ENCODE data around the gene STK39. TPM values are rescaled to one million over a fixed set of nuclear protein-coding genes. Genes with fewer than 3 reads are reported as not detected.
"Not testable (repeated sequence)": the region's sequence is repeated elsewhere in the genome, so short reads cannot be mapped to it uniquely, and the experiment has no call there.

The STK39 gene
- total RNA-seq, 1 donor from 2014 or later, result 45.9 TPM

- no peak for DNase-seq (ENCODE audit: low read depth)
Measured at GRCh38 chr2:168090366-168091135, 156.8 kb downstream of the STK39 start.

DNA sequence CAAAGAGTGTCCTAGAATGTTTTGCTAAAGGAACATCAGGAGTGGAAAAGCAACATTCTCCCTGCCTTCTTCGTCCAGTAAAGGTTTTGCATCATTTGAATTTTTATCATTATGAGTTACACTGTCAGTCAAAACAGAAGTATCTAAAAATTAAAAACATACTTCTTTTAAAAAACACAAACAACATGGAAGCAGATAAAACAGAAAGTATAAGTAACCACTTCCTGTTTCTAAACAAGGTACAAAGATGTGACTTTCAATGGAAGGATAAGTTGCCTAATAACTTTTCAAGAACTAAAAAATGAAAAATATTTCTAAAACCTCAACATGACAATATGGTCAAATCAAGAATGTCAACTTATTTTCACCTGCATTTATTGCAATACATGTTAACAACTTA lies 158.2 kb downstream of the STK39 start:
- DNase-seq (ENCODE audit: low read depth), result no peak

DNA sequence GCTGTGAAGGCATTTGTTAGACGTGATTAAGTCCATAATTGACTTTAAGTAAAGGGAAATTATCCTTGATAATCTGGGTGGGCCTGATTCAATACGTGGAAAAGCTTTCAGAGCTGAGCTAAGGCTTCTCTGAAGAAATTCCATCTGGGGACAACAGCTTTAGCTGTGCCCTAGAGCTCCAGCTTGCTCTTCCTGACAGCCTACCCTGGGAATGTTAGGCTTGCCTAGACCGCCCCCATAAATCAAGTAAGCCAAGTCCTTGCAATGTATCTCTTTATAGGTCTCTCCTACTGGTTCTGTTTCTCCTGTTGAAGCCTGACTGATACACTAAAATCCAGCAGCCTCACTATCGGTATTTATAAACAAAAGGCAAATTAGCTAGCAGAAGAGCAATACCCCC lies 160.0 kb downstream of the STK39 start:
- no peak for DNase-seq (ENCODE audit: low read depth)

DNA sequence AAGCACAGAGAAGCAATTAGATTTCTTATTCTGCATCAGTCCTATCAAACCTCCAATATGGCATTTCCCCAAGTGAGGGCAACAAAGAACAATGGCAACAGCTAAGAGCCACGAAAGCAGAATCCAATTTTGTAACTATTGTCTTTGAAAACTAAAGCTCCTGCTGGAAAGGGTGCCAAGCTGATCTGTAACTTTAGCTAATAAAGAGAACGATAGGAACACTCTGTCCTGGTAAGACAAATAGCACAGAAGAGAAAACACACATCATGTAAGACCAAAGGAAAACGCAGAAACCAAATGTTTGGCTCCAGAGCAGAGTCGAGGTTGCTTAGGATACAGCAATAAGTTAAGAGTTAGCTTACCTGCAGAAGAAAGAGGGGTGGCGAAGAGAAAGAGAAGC lies 160.5 kb downstream of the STK39 start:
- no peak for DNase-seq (ENCODE audit: low read depth)

DNA sequence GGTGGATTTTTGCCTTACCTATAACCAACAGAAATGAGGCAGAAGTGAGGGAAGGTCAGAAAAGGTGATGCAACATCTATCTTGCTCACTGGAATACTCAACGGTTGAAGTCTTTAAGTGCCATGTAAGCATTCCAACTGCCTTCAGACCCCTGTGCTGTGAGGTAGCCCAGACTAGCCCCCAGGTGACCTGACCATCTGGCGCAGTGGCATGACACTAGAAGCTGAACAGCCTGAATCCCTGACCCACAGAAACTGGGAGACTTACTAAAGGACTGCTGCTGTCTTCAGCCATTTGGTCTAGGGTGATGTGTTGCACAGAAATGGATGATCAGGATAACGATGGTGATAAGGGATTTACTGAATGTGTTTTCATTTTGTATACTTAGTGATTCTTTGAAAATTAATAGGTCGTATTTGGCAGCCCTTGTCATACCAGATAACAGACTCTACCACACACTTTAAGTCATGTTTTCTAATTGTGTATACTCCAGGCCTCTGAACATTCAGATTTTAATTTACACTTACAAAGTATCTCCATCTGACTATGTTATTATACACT lies 161.5 kb downstream of the STK39 start:
- DNase-seq (ENCODE audit: low read depth), result no peak

DNA sequence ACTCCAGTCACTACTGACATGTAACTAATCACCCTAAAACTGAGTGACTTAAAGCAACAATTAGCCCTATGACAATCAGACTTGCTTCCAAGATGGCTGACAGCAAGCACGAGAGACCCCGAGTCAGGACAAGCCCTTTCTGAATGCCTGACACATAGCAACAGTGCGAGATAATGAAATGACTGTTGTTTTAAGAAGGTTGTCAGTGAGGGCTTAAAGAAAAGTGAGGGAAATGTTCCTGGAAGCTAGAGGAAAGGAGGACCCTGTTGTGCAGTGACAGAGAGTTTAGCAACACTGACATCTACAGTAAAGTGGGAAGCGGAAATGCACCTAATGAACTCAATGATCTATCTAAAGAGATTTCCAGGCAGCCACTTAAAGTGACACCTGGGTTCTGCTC lies 163.1 kb downstream of the STK39 start:
- no peak for DNase-seq (ENCODE audit: low read depth)

DNA sequence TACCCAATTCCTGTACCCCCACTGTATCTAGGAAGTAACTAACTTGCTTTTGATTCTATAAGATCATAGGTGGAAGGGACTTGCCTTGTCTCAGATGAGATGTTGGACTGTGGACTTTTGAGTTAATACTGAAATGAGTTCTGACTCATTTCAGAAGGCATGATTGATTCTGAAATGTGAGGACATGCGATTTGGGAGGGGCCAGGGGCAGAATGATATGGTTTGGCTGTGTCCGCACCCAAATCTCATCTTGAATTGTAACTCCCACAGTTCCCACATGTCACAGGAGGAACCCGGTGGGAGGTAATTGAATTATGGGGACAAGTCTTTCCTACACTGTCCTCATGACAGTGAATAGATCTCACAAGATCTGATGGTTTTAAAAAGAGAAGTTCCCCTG lies 165.9 kb downstream of the STK39 start:
- DNase-seq (ENCODE audit: low read depth), result not testable (repeated sequence)

DNA sequence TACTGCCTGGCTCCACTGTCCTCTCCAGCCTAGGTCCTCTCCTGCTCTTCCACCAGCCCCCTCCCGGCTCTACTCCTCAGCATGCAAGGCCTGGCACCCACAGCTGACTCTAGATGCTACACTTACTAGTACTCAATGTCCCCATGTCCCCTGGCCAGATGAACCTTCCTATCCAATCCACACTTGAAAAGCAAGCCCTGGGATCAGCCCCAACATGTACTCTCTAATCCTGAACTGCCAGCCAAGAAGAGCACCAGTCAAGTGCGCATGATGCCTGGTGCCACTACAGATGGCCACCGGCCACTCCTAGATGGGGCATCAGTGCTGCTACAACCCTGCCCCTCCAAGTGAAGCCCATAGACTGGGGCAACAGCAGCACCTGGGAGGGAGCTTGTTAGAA lies 168.2 kb downstream of the STK39 start:
- DNase-seq (ENCODE audit: low read depth), result no peak

DNA sequence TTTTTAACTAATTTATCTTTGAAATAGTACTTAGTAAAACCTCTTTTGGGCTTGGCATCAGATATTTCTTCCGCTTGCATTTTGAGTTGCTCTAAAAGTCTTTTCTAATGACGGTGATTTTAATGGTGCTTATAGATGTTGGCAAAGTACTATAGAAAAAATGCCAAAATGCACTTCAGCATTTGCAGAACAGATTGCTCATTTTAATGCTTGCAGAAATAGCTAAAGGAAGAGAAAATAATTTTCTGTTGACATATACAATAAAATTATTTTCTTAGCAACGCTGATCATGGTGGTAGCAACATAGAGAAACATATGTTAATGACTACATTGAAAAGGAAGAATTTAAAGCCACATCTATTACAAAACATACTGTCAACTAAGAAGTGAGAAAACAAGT lies 170.7 kb downstream of the STK39 start:
- no peak for DNase-seq (ENCODE audit: low read depth)

DNA sequence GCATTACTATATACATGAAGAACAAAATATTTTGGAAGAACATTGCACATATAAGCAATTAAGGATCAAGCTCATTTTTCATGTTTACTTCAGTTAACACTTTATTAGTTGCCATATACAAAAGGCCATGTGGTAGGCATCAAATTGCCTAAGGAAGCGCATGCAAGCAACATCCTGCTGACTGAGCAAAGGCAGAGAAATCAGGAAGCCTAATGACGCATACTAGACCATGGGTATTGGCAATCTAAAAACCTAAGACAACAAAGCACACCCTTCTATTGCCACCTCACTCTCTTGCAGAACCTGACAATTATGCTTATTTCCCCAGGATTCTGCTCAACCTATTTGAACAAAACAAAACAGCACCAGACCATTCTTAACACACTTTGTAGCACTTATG lies 171.9 kb downstream of the STK39 start:
- DNase-seq (ENCODE audit: low read depth), result no peak

DNA sequence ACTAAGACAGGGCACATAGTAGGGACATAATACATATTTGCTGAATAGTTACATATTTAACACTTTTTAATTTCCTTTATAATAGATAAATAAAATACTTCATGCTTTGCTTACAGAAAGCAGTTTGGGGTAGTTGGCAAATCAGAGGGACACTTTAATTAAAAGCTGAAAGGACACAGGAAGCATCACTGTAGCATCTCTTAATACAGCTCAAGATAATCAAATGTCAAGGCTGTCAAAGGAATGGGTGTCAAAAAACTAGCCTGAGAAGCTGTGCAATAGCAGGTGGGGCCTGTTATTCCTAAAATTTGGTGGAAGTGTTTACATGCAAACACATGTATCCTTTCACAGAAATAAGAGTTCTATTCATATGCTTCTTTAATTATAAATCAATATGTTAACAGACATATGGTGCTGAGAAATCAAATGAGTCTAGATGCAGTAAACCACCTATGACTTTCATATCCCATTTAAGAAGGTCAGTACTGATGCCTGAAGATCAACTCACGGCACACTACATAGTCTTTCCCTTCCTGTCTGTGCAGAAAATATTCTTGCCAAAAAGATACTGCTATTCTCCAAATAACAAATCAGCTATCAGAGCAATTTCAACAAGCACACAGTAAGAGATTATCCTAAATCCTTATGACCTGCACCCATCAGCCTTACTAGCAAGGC lies 174.6 kb downstream of the STK39 start:
- DNase-seq (ENCODE audit: low read depth), result no peak

DNA sequence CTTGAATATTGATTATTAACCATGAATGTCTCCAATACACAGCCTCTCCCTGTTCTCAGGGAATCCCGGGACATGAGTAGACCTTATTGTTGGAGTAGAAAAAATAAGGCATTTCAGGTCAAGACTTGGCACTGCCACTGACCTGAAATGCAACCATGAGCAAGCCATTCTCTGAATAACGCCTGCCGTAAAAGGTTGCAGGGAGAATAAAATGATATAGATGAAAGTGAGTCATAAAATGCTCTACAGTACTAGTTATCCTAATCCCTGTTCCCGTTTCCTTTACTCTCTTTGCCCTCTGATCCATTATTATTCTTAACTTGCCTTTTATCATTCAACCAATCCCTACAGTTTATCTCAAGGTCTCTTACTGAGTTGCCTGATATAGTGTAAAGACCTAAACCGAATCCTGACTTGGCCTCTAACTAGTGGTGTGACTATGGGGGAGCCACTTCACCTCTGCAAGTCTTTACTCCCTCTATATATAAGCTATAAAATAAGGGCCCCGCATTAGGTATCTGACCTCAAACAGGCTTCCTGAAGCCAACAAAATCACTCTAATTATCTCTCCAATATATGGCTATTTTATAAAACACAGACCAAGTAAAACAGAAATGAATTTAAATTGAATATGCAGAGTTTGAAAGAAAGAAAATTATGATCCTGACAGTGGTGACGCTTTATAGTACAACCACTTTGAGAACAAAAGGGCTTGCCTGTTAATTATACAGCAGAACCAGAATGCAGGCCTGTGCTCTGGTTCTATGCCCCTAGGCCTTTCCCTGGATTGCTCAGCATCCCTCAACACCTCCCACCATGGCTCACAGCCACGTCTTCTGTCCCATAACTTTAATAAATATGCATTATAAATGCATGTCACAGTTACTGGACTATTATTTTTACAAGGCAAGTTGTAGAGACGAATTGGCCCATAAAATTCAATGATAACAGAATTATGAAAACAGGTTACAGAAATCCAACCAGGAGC lies 183.1 kb downstream of the STK39 start:
- no peak for DNase-seq (ENCODE audit: low read depth)

DNA sequence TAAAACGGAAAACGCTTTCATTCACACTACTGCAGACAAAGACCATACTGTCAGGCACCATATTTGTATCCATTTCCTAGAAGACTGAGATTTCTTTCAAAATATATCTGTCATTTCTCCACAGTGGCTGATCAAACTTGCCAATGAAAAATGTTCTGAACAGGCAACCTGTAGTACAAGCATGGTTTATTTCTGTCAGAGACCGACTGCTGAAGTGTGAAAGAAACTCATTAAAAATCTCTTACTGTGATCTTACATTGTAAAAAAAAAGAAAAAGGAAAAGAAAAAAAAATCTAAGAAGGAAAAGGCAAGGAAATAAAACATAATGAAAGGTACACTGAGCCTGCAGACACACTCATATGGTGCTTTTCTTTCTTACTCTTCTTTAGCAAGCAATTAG lies 184.5 kb downstream of the STK39 start:
- no peak for DNase-seq (ENCODE audit: low read depth)

GRCh38 chr2:168062054-168062453 lies 185.3 kb downstream of the STK39 start:
- no peak for DNase-seq (ENCODE audit: low read depth)

DNA sequence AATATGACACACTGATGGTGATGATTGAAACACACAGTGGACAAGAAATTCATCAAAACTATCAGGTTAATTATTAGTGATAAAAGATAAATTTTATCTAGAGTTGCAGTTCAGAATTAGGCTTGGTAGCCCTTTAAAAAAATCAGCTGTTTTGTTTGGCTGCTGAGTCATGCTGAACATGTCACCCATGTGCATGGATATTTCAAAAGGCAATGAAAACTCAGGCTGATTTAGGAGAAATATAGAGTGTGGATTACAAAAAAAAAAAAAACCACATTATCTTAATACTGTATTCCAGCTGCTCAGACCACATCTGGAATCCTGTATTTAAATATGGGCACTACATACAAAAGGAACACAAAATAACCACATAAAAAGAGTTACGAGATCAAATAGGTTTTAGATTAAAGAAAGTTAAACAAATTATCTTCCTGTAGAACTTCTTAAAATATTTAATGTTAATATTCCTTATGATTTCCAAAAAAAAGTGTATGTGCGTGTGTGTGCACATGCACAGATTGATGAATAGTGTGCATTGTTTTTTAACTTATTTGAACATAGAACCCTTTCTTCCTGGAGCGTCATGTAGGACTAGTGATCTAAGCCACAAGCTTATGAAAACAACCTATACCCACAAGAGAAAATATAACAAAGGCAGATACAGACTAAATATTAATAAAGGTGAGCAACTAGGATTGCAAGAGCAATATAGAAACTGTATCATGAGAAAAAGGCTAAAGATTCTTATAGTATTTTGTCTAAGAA lies 186.2 kb downstream of the STK39 start:
- peak; percentile 57 for DNase-seq (ENCODE audit: low read depth)

DNA sequence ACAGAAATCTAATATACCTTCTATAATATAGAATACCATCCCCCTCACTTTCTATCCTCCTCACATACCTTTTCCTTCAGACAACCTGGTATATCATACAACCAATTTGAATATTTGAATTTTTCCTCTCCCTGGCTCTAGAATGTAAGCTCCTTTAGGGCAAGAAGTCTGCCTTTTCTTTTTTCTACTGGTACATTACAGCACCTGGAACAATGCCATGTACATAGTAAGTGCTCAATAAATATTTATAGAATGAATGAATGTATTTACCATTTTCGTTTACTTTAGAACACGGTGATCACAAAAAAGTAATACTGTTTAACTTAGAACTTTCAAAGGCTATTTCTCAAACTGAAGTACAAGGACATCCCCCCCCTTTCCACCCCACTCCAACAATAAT lies 187.6 kb downstream of the STK39 start:
- DNase-seq (ENCODE audit: low read depth), result no peak

GRCh38 chr2:168058675-168059074 lies 188.7 kb downstream of the STK39 start:
- DNase-seq (ENCODE audit: low read depth), result no peak

DNA sequence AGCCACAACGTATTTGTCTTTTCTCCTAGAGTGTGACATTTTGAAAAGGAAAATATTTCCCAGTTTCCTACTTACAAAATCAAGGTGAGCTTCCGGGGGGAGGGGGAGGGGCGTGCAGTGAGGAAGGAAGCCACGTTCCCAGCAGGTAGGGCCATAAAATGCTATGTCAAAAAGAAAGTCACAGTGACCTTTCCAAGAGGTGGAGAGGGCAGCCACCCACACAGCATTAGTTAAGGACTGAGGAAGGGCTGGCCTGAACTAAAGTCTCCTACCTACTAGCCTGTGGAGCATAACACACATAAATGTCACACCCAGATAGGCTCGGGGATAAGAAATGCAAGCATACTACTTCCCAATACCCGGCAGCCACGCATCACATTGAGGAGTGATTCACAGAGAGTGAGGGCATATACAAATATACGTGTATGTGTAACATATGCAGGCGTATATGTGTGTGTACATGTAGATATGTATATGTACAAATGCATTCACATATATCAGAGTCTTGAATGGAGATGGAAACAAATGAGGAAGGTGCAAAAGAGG lies 191.1 kb downstream of the STK39 start:
- no peak for DNase-seq (ENCODE audit: low read depth)

- no peak for DNase-seq (ENCODE audit: low read depth)
Measured at GRCh38 chr2:168054657-168055056, 192.7 kb downstream of the STK39 start.

- no peak for DNase-seq (ENCODE audit: low read depth)
Measured at GRCh38 chr2:168053676-168054075, 193.7 kb downstream of the STK39 start.
